HG02759 (cell line): ENCODE results near the gene HSPA4L.
A peak's percentile ranks its signal among the peaks of the same experiment; 100 is the strongest.

Experiments used
- ATAC-seq: cut with Tn5 transposase; IDR thresholded peaks from one replicate; pipeline ENCODE4 v1.9.1; 2021; ENCODE audit warnings: mild to moderate bottlenecking, moderate library complexity; ENCODE audit not compliant: unreplicated experiment

HSPA4L gene

GRCh38 chr4:127782275-127783025 is at the start of gene HSPA4L:
Gene HSPA4L, plus strand, starts transcription at chr4:127782322. Its CDS starts 229 bp downstream, at chr4:127782551.
- peak; percentile 41 for ATAC-seq

GRCh38 chr4:127732623-127733328 is 49.3 kb upstream of the HSPA4L start:
- ATAC-seq: peak; percentile 85

DNA sequence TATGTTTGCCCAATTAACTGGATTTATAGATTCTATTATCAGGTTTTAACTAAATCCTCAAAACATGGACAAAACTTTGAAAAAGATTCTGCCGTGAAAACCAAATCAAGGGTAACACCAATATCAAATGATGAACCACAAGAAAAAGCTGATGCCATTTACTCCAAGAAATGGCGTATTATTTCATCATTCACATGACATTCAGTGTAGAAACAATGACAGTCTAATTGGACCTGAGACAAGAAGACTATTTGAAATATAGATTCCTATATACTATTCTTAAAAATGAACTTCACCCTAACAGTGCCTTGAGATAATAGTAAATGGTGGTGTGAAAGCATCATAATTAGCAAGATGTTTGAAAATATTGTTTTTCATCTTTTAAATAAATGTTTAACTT is 47.1 kb upstream of the HSPA4L start:
- ATAC-seq: no peak

GRCh38 chr4:127737295-127737694 is 44.8 kb upstream of the HSPA4L start:
- no peak for ATAC-seq

GRCh38 chr4:127741247-127741646 is 40.9 kb upstream of the HSPA4L start:
- ATAC-seq: no peak

DNA sequence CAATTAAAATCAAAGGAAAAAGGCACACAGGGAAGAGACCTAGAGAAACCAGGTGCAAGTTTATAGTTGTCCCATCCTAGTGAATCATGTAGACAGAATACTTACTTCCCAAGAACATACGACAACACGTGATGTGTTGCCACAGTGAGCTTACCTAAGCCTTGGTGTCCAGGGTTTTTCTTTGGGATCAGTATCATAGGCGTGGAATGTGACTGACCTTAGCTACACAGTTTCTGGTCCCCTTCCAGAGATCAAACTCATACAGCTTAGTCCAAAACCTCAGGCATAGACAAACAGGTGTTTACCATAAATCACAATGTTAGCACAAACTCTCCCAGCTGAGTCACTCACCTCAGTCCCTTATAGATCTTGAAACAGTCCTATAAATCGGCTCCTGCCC is 34.2 kb upstream of the HSPA4L start:
- no peak for ATAC-seq

GRCh38 chr4:127748957-127749356 is 33.2 kb upstream of the HSPA4L start:
- no peak for ATAC-seq

DNA sequence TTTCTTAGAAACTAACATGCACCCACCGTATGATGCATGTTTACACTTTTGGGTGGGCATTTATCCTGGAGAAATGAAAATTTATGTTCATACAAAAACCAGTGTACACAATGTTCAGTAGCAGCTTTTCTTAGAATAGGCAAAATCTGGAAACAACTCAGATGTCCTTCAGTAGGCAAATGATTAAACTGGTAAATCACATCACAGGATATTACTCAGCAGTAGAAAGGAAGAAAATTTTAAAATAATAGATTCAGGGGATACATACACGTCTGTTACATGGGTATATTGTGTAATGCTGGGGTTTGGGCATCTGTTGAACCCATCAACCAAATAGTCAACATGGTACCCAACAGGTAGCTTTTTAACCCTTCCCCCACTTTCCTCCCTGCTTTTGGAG is 25.2 kb upstream of the HSPA4L start:
- no peak for ATAC-seq

DNA sequence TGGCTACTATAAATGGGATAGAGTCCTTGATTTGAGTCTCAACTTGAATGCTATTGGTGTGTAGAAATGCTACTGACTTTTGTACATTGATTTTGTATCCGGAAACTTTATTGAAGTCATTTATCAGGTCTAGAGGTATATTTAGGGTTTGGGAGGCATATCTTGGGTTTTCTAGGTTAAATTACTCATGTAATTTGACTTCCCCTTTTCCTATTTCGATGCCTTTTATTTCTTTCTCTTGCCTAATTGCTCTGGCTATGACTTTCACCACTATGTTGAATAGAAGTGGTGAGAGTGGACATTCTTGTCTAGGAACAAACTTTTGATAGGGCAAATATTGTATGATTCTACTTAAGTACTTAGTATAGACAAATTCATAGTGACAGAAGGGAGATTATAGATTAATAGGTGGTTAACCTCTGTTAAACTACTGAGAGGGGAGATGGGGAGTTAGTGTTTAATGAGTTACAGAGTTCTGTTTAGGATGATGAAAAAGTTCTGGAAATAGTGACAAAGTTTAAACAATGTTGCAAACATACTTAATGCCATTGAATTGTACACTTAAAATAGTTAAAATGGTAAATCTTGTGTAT is 22.8 kb upstream of the HSPA4L start:
- peak; percentile 84 for ATAC-seq

GRCh38 chr4:127759893-127760292 is 22.2 kb upstream of the HSPA4L start:
- ATAC-seq: peak; percentile 16

- no peak for ATAC-seq
These were observed 10.4 kb upstream of the HSPA4L start for GRCh38 chr4:127771535-127772275.

- ATAC-seq: no peak
These were observed 9.1 kb upstream of the HSPA4L start for GRCh38 chr4:127772769-127773671.

GRCh38 chr4:127775843-127776242 is 6.3 kb upstream of the HSPA4L start:
- no peak for ATAC-seq

DNA sequence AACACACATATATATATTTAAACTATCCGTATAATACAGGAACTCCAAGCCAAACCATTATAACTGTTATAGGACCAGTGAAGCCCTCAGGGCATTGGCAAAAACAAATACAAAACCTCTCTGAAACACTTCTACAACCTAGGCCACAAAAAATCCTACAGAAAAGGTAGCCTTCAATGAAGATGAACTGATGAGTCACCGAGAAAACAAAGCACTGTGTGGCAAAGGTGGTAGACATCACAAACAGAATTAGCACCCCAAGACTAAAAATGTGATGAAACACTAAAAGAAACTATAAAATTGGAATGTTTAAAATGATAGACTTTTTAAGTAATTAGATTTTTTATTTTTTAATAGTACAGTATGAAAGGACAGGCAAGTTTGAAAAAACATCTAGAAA is 5.5 kb upstream of the HSPA4L start:
- ATAC-seq: no peak

DNA sequence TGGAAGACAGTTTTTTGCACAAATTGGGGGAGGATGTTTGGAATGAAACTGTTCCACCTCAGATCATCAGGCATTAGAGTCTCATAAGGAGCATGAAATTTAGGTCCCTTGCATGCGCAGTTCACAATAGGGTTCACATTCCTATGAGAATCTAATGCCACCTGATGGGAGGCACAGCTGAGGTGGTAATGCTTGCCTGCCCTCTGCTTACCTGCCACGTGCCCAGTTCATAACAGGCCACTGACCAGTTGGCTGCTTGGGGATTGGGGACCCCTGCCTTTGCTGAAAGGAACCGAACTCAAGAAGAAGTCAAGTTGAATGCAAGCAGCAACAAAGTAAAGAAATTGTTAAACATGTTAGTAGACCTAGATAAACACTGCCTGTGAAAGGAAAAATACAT is 4.6 kb upstream of the HSPA4L start:
- ATAC-seq: no peak

DNA sequence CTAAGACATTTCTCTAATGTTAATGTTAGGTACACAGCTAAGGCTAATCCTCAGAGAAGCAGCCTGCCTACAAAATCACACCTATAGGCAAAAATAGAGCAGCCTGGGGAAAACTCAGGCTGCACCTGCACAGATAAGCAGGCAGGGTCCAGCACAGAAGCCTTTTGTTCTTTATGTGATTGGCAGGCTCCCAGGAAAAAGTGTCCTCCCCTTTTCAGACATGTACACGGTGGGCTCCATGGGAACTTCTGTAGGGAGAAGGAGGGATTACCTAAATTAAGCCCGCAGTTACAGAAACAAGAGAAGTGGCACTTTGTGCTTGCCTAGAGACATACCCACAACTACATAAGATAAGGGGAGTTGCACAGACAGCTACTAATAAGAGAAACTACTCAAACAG is 4.0 kb upstream of the HSPA4L start:
- no peak for ATAC-seq

GRCh38 chr4:127780598-127780997 is 1.5 kb upstream of the HSPA4L start:
- no peak for ATAC-seq

DNA sequence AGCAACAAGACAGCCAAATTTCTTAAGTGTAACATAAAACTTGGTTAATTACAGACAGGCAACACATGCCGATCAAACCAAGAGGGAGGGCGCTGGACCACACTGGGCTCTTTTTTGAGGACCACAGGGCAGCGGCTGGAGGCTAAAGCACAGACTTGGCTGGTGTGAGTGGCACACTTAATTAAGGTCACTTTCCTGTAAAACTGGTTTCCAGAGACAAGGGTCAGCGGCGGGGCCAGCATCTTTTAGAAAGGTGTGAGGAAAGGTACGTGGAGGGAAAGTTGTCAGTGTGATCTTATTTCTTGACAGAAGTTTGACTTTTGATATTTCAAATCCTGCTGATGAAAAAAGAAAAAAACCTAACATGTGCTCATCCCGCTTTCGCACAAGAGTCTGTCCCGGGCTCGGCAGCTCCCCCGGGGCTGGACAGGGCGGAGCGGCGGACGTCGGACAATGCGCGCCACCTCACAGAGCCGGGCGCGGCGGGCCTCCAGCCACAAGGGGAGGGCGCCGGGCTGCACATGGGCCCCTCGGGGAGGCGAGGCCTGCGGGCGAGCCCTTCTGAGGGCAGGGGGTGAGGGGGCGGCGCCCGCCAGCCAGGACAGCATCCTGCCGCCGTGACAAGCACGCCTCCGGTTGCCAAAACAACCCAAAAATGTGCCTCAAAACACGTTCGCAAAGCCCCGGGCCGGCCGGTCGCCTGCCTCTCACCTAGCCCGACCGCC is 660 bp upstream of the HSPA4L start:
- ATAC-seq: peak; percentile 44

DNA sequence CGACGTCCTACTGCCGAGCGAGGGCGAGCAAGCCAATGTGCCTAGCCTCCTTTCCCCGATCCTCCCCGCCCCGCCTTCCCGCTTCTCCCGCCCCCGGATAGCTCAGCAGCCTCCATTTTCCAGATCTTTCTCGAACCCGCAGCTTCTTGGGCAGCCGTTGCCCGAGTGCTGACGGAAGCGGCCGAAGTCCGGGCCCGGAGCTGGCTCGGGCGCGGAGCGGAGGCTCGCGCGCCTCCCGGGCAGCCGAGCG is 172 bp upstream of the HSPA4L start:
- peak; percentile 82 for ATAC-seq
